Esophagus muscularis mucosa (tissue), 4 donors: ENCODE measurements around the gene ZNF641. TPM values are rescaled to one million over a fixed set of nuclear protein-coding genes. Genes with fewer than 3 reads are reported as not detected.

ENCODE experiments used
- DNase-seq: peaks from one replicate; pipeline ENCODE4 v3.0.0-alpha.2; 2017; ENCODE audit errors: extremely low spot score
- H3K27ac ChIP-seq, 4 donors: fragments of 200-600 bp; sonication (generic); replicated peaks in 1 of 4; 1 replicate in 3 of 4; 2 replicates in 1 of 4; pipeline ENCODE4 v1.5.1; 2016 to 2019; ENCODE audit warnings: mild to moderate bottlenecking in 1 of 4
- H3K27me3 ChIP-seq, 4 donors: fragments of 200-600 bp; sonication (generic); one replicate each; pipeline versions ENCODE4 v1.5.1 to v1.6.0; 2016 to 2019
- H3K36me3 ChIP-seq, 4 donors: fragments of 200-600 bp; sonication (generic); one replicate each; pipeline ENCODE4 v1.5.1; 2016 to 2019
- H3K4me1 ChIP-seq, 4 donors: fragments of 200-600 bp; sonication (generic); one replicate each; pipeline ENCODE4 v1.5.1; 2016 to 2019
- H3K4me3 ChIP-seq, 4 donors: fragments of 200-600 bp; sonication (generic); 1 replicate in 2 of 4; 2 replicates in 2 of 4; pipeline ENCODE4 v1.5.1; 2016 to 2019; ENCODE audit warnings: mild to moderate bottlenecking in 4 of 4, moderate library complexity in 1 of 4
- H3K9me3 ChIP-seq, 4 donors: fragments of 200-600 bp; sonication (generic); 1 replicate in 3 of 4; 2 replicates in 1 of 4; pipeline ENCODE4 v1.5.1; 2016 to 2019
- CTCF ChIP-seq, 3 experiments: fragments of 200-600 bp in 2 of 3; fragments of 450-650 bp in 1 of 3; sonication (generic) in 2 of 3; IDR thresholded peaks; one replicate each; pipeline ENCODE4 v1.5.1; 2017 to 2019; ENCODE audit warnings: antibody characterized with exemption in 3 of 3, mild to moderate bottlenecking in 2 of 3, moderate library complexity in 1 of 3
- EP300 ChIP-seq: sonication (generic); formaldehyde crosslinking; IDR thresholded peaks from one replicate; pipeline ENCODE4 v1.6.1; 2017; ENCODE audit warnings: antibody characterized with exemption
- POLR2A ChIP-seq: fragments of 450-650 bp; IDR thresholded peaks from one replicate; pipeline ENCODE4 v1.6.1; 2017; ENCODE audit warnings: antibody characterized with exemption, moderate library complexity, mild to moderate bottlenecking, low read depth
- POLR2AphosphoS5 ChIP-seq, 2 donors: sonication (generic); formaldehyde crosslinking; IDR thresholded peaks; one replicate each; pipeline ENCODE4 v1.6.1; 2017; ENCODE audit warnings: antibody characterized with exemption in 2 of 2
- whole genome bisulfite sequencing: methylation state at CpG from one replicate; pipeline ENCODE4 v1.1.5; 2018; 5-methylcytosine and 5-hydroxymethylcytosine counted together
- intact Hi-C: fragments of 100-400 bp; cut with DNase I; formaldehyde crosslinking; loops from one replicate; pipeline ENCODE4 v1.15.1; 2023
- total RNA-seq, 4 donors: library from RNA; depleted of rRNA; stranded (reverse); fragments of >200 nt; gene quantifications; one replicate each; pipeline versions ENCODE4 v1.1.0 to v1.2.1, GENCODE V29; 2016

Gene ZNF641
- total RNA-seq, 4 donors from 2014 or later = 23.0 to 33.2 (median 29.6) TPM

GRCh38 chr12:48361664-48362339 lies 11.1 kb upstream of the ZNF641 start:
- TF ChIP-seq POLR2A = no peak
- no peak for TF ChIP-seq CTCF (IDR thresholded peaks at IDR 0.05)
- no peak for TF ChIP-seq POLR2AphosphoS5 (IDR thresholded peaks at IDR 0.05)
- TF ChIP-seq EP300 = no peak
- H3K9me3 ChIP-seq = no peaks in the 10 kb centered on the region
- intact Hi-C loops = no loop called here
- DNase-seq = no peak
- no peaks in the 10 kb centered on the region for H3K4me1 ChIP-seq
- H3K27ac ChIP-seq = no peak overlapping the region
- H3K36me3 ChIP-seq = peaks cover 0 to 14% (median 0%) of the 10 kb centered on the region in 4 donors
- WGBS = 81% methylated on average over 2 of the region's 2 CpGs
- no peaks in the 10 kb centered on the region for H3K27me3 ChIP-seq
- no peak overlapping the region for H3K4me3 ChIP-seq

- no peak for DNase-seq
- intact Hi-C loops = no loop called here
- Histone ChIP-seq H3K27me3 (no peaks in the 10 kb centered on the region), H3K9me3 (no peaks in the 10 kb centered on the region), H3K4me1 (no peaks in the 10 kb centered on the region), H3K4me3 (no peak overlapping the region), H3K27ac (no peak overlapping the region), H3K36me3 (peaks cover 0 to 14% (median 0%) of the 10 kb centered on the region in 4 donors)
- TF ChIP-seq EP300 (no peak), POLR2AphosphoS5 (IDR thresholded peaks at IDR 0.05) (no peak), POLR2A (no peak), CTCF (IDR thresholded peaks at IDR 0.05) (no peak)
- 82% methylated on average over 7 of the region's 7 CpGs for WGBS
These were observed 8.3 kb upstream of the ZNF641 start for GRCh38 chr12:48358937-48359513.

GRCh38 chr12:48356041-48356768 lies 5.5 kb upstream of the ZNF641 start:
- H3K27ac ChIP-seq = no peak overlapping the region
- peaks cover 5 to 15% (median 13%) of the 10 kb centered on the region in 4 donors for H3K4me1 ChIP-seq
- H3K9me3 ChIP-seq = no peaks in the 10 kb centered on the region
- H3K27me3 ChIP-seq = no peaks in the 10 kb centered on the region
- 73% methylated on average over 6 of the region's 6 CpGs for WGBS
- no peak for TF ChIP-seq POLR2AphosphoS5 (IDR thresholded peaks at IDR 0.05)
- H3K4me3 ChIP-seq = no peak overlapping the region
- no peak for DNase-seq
- H3K36me3 ChIP-seq = peaks cover 0 to 11% (median 0%) of the 10 kb centered on the region in 4 donors
- intact Hi-C loops = no loop called here

- no peak overlapping the region for H3K4me3 ChIP-seq
These were observed 1.5 kb upstream of the ZNF641 start for GRCh38 chr12:48352157-48352760.

More at GRCh38 chr12:48352157-48352760, 1.5 kb upstream of the ZNF641 start:
- DNase-seq = no peak
- H3K9me3 ChIP-seq = no peaks in the 10 kb centered on the region
- H3K27me3 ChIP-seq = no peaks in the 10 kb centered on the region
- peaks cover 15 to 36% (median 29%) of the 10 kb centered on the region in 4 donors for H3K4me1 ChIP-seq
- H3K36me3 ChIP-seq = peaks cover 6 to 8% (median 7%) of the 10 kb centered on the region in 4 donors
- TF ChIP-seq EP300 (no peak), CTCF (IDR thresholded peaks at IDR 0.05) (no peak), POLR2AphosphoS5 (IDR thresholded peaks at IDR 0.05) (no peak), POLR2A (no peak)
- intact Hi-C loops = no loop called here
- WGBS = 94% methylated on average over 11 of the region's 11 CpGs
- no peak overlapping the region for H3K27ac ChIP-seq
